Ascending aorta (tissue), 2 donors: ENCODE data around the gene STMN3. TPM values are rescaled to one million over a fixed set of nuclear protein-coding genes. Genes with fewer than 3 reads are reported as not detected.
A peak's percentile ranks its signal among the peaks of the same experiment; 100 is the strongest.
"Not testable (repeated sequence)": the region's sequence is repeated elsewhere in the genome, so short reads cannot be mapped to it uniquely, and the experiment has no call there.

Source experiments
- DNase-seq, 2 donors: peaks; one replicate each; pipeline ENCODE4 v3.0.0-alpha.2; 2019; ENCODE audit warnings: low spot score in 2 of 2
- H3K27ac ChIP-seq, 2 donors: fragments of 200-600 bp; sonication (generic); one replicate each; pipeline ENCODE4 v1.5.1; 2016 to 2017; ENCODE audit warnings: mild to moderate bottlenecking in 1 of 2
- H3K27me3 ChIP-seq: fragments of 200-600 bp; sonication (generic); one replicate; pipeline ENCODE4 v1.5.1; 2017
- H3K36me3 ChIP-seq, 2 donors: fragments of 200-600 bp; sonication (generic); one replicate each; pipeline ENCODE4 v1.5.1; 2016
- H3K4me1 ChIP-seq, 2 donors: fragments of 200-600 bp; sonication (generic); one replicate each; pipeline ENCODE4 v1.5.1; 2016 to 2017; ENCODE audit warnings: mild to moderate bottlenecking in 1 of 2
- H3K4me3 ChIP-seq, 2 donors: fragments of 200-600 bp; sonication (generic); one replicate each; pipeline ENCODE4 v1.5.1; 2016 to 2017; ENCODE audit warnings: mild to moderate bottlenecking in 1 of 2
- H3K9me3 ChIP-seq, 2 donors: fragments of 200-600 bp; sonication (generic); one replicate each; pipeline ENCODE4 v1.5.1; 2016
- intact Hi-C: fragments of 100-400 bp; cut with DNase I; formaldehyde crosslinking; loops from one replicate; pipeline ENCODE4 v1.15.1; 2023
- total RNA-seq: library from RNA; depleted of rRNA; stranded (reverse); fragments of >200 nt; gene quantifications from one replicate; pipeline ENCODE4 v1.1.0, GENCODE V29; 2016
- TF ChIP-seq, protein P1 (sequence below), 3 experiments: fragments of 200-600 bp in 2 of 3; fragments of 450-650 bp in 1 of 3; sonication (generic) in 2 of 3; IDR thresholded peaks; one replicate each; pipeline ENCODE4 v1.5.1; 2016 to 2019; ENCODE audit warnings: antibody characterized with exemption in 3 of 3, mild to moderate bottlenecking in 1 of 3, moderate library complexity in 1 of 3

The STMN3 gene
- total RNA-seq, 1 donor from 2014 or later: 37.0 TPM

DNA sequence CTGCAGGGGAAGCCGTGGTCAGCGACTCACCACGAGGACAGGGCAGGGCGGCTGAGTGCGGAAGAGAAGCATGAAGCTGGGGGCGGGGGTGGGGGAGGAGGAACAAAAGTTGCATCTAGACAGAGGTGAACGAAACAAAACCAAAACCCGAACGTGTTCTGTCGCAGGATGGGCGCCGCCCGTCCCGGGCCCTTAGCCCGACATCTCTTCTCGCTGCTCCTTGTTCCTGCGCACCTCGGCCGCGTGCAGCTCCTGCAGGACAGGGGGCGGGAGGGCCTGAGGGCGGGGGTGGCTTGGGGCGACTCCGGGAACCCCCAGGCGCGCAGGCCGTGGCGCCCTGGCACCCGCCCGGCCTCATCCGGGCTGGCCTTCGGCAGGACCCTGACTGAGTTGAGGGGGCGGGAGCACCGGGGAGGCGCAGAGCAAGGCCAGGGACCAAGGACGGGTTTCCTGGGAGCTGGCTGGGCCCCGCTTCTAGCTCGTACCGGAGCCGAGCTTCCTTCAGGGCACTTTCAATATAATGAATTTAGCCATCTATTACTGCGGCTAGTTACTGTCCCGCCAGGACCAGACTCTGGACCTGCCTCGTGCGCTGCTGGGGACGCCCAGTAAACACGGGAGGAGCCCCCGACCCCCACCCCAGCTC lies 12.0 kb downstream of the STMN3 start:
- H3K27ac ChIP-seq: peak overlapping the region in 1 of 2 donors; percentile 65
- TF ChIP-seq, protein P1, sequence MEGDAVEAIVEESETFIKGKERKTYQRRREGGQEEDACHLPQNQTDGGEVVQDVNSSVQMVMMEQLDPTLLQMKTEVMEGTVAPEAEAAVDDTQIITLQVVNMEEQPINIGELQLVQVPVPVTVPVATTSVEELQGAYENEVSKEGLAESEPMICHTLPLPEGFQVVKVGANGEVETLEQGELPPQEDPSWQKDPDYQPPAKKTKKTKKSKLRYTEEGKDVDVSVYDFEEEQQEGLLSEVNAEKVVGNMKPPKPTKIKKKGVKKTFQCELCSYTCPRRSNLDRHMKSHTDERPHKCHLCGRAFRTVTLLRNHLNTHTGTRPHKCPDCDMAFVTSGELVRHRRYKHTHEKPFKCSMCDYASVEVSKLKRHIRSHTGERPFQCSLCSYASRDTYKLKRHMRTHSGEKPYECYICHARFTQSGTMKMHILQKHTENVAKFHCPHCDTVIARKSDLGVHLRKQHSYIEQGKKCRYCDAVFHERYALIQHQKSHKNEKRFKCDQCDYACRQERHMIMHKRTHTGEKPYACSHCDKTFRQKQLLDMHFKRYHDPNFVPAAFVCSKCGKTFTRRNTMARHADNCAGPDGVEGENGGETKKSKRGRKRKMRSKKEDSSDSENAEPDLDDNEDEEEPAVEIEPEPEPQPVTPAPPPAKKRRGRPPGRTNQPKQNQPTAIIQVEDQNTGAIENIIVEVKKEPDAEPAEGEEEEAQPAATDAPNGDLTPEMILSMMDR (IDR thresholded peaks at IDR 0.05): no peak
- intact Hi-C loops: loop anchor here (2.0 kb wide), 1 partner anchor 18 kb away; the partner anchor contains the start of gene RTEL1
- no peaks in the 10 kb centered on the region for H3K27me3 ChIP-seq
- H3K4me1 ChIP-seq: peaks cover 6 to 7% of the 10 kb centered on the region in 2 donors
- H3K9me3 ChIP-seq: no peaks in the 10 kb centered on the region
- H3K36me3 ChIP-seq: no peaks in the 10 kb centered on the region
- DNase-seq: no peak
- H3K4me3 ChIP-seq: peak overlapping the region; percentile 64 to 65

DNA sequence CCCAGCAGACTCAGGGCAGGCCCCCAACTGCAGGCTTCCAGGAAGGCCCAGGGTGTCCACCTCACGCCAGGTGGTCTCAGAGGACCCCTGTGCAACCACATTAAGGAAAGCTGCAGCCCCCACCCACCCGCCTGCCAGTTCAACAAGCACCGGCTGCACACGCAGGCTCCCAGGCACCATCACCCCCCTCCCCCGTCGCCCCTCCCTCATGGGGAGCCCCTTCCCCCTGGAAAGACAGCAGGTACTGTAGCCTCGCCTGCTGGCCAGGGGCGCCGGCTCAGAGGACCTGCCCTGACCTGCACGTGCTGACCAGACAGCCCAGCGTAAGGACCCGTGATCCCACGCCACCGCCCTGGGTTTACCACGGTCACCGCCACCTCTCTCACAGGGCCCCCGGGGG lies 12.5 kb downstream of the STMN3 start:
- peak overlapping the region in 1 of 2 donors; percentile 43 for H3K4me3 ChIP-seq
- H3K27me3 ChIP-seq, DNase-seq, H3K9me3 ChIP-seq, H3K27ac ChIP-seq, H3K36me3 ChIP-seq, H3K4me1 ChIP-seq: not testable (repeated sequence)
- intact Hi-C loops: loop anchor here (2.0 kb wide), 1 partner anchor 18 kb away; the partner anchor contains the start of gene RTEL1

DNA sequence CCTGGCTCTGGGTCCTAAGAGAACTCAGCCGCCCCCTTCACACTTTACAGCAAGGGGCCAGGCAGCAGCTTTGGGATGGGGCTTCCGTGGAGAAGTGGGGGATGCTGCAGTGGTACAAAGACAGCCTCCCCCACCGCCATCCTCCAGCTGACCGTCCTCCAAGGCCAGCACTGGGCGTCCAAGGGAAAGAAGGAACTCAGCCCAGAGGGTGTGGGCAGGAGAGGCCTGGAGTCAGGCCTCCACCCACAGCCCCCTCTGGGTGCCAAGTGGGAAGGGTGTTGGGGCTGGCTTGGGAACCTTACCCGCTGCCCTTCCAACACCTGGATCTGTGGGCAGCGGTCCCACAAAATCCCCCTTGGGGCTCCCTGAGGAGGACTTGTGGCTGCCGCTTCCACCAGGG lies 13.1 kb downstream of the STMN3 start:
- intact Hi-C loops: loop anchor here (2.0 kb wide), 1 partner anchor 19 kb away; the partner anchor contains the start of gene RTEL1

DNA sequence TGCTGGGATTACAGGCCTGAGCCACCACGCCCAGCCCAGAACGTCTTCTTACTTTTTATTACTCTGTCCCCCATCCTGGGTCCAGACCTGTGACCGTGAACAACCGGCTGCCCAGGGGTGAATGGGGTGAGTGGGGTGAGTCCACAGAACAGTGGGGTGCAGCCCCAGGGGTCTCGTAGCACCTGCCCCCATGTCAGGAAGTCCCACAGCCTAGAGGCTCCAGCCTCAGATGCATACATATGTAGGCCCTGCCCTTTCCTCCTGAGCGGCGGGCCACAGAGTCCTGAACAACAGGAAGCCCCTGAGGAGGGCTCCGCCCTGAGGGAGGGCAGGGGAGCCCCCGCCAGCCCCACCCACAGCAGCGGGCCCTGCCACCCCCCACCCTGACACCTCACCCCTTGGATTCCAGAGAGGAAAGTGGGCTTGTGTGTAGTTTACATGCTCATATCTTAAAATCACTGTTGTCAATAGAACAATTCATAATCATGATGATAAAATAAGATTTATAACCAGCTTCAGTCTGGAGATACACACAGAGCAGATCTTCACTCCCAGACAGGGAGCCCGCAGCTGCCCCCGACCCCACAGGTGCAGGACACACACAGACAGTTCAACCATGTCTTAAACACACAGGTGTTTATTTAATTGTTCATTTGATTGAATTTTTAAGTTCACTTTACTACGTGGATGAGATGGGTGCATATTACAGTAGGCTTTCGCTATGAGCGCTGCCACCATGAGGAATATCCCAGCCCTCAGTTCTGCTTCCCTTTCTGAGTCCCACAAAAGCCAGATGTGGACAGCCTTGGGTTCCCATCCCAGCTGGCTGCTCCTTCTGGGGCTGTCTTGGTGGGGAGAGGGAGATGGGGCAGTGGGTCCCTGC lies 13.9 kb downstream of the STMN3 start:
- no peak overlapping the region for H3K4me3 ChIP-seq
- DNase-seq: no peak
- no peaks in the 10 kb centered on the region for H3K27me3 ChIP-seq
- peak overlapping the region in 1 of 2 donors; percentile 40 for H3K27ac ChIP-seq
- no peaks in the 10 kb centered on the region for H3K36me3 ChIP-seq
- peaks cover 6 to 7% of the 10 kb centered on the region in 2 donors for H3K4me1 ChIP-seq
- intact Hi-C loops: loop anchor here (5.0 kb wide), 1 partner anchor 408 kb away; the partner anchor contains the start of gene SOX18
- H3K9me3 ChIP-seq: no peaks in the 10 kb centered on the region
- TF ChIP-seq, protein P1 (IDR thresholded peaks at IDR 0.05): no peak

More for the DNA sequence above, 13.1 kb downstream of the STMN3 start:
- no peaks in the 10 kb centered on the region for H3K27me3 ChIP-seq
- peaks cover 6 to 7% of the 10 kb centered on the region in 2 donors for H3K4me1 ChIP-seq
- peak overlapping the region in 1 of 2 donors; percentile 43 for H3K4me3 ChIP-seq
- no peak for DNase-seq
- TF ChIP-seq, protein P1 (IDR thresholded peaks at IDR 0.05): no peak
- no peak overlapping the region for H3K27ac ChIP-seq
- no peaks in the 10 kb centered on the region for H3K36me3 ChIP-seq
- no peaks in the 10 kb centered on the region for H3K9me3 ChIP-seq

DNA sequence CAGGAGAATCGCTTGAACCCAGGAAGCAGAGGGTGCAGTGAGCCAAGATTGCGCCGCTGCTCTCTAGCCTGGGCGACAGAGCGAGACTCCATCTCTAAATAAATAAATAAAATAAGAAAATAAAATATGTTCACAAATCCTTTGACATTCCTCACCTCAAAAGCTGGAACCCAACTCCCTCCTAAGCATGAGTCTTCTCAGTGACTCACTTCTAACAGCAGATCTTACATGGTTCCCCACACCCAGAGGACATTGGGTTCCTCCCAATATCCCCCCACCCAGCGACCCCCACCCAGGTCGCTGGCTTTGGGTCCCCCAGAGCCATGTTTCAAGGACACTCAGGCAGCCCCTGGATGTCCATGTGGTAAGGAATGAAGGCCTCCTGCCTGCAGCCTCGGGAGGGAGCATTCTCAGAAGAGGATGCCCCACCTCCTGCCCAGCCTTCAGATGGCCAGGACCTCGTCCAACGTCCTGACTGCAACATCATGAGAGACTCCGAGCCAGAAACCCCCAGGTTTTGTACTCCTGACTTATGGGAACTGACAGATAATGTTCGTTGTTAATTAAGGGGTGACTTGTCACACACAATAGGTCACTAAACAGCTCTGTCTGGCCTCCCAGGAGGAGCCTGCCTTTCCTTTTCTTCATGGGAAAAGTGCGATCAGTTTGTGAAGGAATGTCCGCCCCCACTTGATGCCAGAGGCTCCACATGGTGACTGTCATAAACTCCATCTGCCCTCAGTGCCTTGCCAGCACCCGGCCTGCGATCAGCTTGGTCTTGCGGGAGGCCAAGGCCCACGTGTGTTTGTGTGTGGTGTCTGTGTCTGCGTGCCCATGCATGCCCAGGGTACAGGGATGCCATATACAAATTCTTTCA lies 16.2 kb downstream of the STMN3 start:
- no peak for DNase-seq
- TF ChIP-seq, protein P1 (IDR thresholded peaks at IDR 0.05): no peak
- H3K9me3 ChIP-seq: no peaks in the 10 kb centered on the region
- H3K36me3 ChIP-seq: no peaks in the 10 kb centered on the region
- intact Hi-C loops: loop anchor here (5.0 kb wide), 1 partner anchor 410 kb away; the partner anchor contains the start of gene SOX18
- no peak overlapping the region for H3K27ac ChIP-seq
- H3K4me1 ChIP-seq: no peaks in the 10 kb centered on the region
- no peak overlapping the region for H3K4me3 ChIP-seq
- no peaks in the 10 kb centered on the region for H3K27me3 ChIP-seq
